GM19467 (cell line): Measurements from ENCODE around the gene SMURF1.

Source experiments
- ATAC-seq: cut with Tn5 transposase; IDR thresholded peaks from one replicate; pipeline ENCODE4 v1.9.1; 2021; ENCODE audit warnings: mild to moderate bottlenecking, moderate library complexity; ENCODE audit not compliant: unreplicated experiment

Gene SMURF1

DNA sequence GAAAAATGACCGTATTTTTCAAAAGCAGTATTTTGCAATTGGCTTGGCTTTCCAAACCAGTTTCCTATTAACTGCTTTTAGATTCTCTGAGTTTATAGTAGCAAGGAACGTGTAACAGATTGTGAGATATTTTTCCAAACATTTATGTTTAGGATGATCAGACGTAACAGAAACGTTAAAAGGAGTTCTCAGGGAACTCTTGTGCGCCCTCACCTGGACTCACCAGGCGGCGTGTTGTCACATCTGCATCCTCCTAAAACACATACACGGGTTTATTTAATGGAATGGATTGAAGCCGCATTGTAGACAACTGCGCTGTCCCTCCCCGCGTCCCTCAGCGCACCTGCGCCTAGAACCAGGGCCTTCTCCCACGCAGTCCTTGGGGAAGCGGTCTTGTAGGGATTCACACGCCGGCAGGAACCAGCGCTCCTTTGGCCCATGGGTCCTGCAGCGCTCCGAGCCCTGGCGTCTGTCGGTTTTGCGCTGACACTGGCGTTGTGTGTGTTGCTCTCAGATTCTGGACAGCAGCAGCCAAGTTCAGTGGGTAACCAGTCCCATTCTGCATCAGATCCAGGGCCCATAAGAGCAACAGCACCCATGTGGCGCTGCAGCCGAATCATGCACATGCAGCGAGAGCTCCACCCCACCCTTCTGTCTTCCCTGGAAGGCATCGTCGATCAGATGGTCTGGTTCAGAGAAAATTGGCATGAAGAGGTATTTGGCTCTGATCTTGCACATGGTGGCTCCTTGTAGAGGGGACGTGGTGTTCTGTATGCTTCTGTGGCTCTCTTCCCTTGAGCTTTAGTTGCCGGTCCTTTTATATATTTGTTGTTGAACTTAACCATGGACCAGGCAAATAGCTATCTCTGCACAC lies 150.6 kb downstream of the SMURF1 start:
- no peak for ATAC-seq

DNA sequence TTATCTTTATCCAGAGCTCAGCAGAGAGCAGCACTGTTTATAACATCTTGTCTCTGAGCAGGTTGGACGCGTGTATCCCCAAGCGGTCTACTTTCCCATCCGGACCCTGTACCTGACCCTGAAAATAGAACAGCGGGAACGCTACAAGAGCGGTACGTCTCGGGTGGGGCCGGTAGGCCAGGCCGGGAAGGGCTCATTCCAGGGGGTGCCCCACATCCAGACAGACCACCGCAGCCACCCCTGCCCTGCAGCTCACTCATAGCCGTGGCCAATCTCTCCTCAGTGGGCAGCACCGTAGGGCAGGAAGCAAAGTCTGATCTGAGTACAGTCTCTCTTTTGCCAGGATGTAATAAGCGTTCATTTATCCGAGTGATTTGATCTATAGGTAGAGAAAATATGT lies 151.8 kb downstream of the SMURF1 start:
- no peak for ATAC-seq

DNA sequence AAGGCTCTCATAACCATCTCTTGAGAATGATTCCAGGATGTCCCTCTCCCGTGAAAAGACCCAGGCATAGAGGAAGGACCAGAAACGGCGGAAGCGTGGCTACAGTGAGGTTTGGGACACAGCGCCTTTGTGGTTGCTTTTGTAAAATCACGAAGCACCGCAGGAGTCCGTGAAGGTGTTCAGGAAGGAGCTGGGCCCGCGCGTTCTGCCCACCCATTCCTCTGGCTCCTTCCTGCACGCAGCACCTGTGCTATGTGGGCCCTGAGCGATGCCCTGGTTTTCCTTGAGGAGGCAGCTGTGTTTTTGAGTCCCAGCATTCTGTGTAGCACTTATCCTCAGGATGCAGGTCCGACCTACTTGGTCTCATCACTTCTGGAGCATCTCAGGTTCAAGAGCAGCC lies 152.8 kb downstream of the SMURF1 start:
- no peak for ATAC-seq

DNA sequence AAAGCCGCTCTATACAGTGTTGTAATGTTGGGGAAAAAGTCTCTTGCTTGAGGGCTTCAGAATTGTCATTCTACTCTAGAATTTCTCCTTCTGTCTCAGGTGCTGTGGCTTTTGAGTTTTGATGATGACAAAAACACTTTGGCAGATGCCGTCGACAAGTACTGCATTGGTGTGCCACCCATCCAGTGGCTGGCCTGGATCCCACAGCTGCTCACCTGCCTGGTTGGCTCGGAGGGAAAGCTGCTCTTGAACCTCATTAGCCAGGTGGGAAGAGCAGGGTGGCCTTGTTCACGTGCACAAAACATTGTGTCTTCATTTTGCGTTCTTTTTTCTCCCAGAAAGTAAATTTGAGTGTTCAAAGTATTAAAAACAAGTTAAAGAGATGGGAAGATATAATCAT lies 153.6 kb downstream of the SMURF1 start:
- ATAC-seq: no peak

DNA sequence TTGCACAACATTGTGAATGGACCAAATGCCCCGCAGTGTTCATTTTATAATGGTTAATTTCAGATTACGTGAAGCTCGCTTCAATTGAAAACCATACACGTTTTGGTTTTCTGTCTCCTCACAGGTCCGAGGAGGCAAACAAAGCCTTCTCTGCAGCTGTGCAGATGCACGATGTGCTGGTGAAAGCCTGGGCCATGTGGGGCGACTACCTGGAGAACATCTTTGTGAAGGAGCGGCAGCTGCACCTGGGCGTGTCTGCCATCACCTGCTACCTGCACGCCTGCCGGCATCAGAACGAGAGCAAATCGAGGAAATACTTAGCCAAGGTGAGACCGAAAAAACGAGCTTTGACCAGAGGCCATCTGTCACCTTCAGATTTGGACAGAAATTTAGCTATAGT lies 155.3 kb downstream of the SMURF1 start:
- no peak for ATAC-seq

DNA sequence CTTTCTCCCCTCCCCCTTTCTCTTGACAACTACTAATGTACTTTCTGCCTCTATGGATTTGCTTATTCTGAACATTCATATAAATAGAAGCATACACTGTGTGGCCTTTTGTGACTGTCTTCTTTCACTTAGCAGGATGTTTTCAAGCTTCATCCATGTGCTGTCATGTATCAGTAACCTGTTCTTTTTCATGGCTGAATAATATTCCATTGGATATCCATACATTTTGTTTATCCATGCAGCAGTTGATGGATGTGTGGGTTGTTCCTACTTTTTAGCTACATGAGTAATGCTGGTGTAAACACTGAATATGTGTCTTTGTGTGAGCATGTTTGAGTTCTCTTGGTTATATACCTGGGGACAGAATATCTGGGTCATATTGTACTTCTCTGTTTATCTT lies 158.0 kb downstream of the SMURF1 start:
- ATAC-seq: no peak

DNA sequence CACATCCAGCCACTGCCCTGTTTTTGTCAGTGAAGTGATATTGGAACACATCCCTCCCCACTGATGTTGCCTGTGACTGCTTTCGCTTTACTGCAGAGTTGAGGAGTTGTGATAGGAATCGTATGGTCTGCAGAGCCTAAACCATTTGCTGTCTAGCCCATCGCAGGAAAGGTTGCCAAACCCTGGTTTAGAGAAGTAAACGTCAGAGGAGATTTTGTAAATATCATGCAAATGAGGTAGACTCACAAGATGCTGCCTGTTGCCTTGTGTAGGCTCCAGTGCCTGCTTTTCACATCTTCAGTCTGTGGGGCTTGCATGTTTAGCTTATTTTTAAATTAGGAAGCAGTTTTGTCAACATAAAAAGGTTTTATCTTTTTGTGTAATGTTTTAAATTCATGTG lies 158.5 kb downstream of the SMURF1 start:
- ATAC-seq: no peak

DNA sequence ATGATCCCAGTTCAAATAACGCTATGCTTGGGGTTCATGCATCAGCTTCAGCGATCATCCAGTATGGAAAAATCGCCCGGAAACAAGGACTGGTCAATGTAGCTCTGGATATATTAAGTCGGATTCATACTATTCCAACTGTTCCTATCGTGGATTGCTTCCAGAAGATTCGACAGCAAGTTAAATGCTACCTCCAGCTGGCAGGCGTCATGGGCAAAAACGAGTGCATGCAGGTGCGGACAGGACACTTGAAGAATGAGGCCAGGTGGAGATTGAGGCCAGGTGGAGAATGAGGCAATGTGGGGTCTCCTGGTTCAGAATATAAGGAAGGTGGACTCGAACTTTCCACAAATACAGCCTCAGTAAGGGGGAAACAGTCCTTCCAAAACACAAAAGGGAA lies 159.8 kb downstream of the SMURF1 start:
- ATAC-seq: no peak

DNA sequence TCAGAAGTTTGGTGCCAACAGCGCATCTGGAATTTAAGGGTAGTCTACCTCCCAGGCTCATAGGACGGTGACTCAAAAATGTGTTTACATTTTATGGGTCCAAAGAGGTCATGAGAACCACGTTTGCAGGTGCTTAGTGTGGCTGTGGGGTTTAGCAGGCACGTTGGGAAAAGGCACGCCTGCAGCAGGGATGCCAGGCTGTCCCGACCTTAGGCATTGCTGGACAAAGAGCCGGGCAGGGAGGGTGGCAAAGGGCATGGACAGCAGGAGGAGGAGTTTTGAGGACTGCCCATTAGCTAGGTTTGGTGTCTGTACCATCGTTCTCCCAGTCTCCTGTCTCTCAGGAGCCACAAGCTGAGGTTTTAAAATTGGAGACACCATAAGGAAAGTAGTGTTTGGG lies 161.2 kb downstream of the SMURF1 start:
- no peak for ATAC-seq

DNA sequence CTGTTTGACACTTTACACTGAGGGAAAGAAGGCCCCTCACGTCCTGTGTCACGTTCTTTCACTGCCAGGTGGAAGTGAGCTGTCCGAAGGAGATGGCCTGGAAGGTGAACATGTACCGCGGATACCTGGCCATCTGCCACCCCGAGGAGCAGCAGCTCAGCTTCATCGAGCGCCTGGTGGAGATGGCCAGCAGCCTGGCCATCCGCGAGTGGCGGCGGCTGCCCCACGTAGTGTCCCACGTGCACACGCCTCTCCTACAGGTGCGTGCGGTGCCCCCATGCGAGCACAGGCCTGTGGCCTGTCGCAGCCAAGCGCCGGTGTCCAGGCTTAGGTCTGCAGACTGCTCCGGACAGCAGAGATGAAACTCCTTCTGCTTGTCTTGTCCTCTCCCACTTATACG lies 162.2 kb downstream of the SMURF1 start:
- ATAC-seq: no peak

DNA sequence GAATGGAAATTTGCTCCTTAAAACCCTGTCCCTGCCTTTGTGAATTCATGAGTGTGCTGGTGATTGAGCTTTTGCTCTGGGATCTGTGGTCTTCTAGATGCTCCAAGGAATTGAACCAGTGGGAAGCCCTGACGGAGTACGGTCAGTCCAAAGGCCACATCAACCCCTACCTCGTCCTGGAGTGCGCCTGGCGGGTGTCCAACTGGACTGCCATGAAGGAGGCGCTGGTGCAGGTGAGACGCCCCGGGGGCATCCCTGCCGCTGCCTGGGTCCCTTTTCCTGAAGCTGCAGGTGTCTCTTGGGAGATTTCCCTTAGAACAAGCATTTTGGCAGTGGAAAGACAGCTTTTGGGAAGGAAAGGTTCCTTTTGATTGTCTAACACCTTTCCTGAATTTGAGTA lies 165.2 kb downstream of the SMURF1 start:
- no peak for ATAC-seq
